ENCODE results near the gene CENPX.

CENPX gene

DNA sequence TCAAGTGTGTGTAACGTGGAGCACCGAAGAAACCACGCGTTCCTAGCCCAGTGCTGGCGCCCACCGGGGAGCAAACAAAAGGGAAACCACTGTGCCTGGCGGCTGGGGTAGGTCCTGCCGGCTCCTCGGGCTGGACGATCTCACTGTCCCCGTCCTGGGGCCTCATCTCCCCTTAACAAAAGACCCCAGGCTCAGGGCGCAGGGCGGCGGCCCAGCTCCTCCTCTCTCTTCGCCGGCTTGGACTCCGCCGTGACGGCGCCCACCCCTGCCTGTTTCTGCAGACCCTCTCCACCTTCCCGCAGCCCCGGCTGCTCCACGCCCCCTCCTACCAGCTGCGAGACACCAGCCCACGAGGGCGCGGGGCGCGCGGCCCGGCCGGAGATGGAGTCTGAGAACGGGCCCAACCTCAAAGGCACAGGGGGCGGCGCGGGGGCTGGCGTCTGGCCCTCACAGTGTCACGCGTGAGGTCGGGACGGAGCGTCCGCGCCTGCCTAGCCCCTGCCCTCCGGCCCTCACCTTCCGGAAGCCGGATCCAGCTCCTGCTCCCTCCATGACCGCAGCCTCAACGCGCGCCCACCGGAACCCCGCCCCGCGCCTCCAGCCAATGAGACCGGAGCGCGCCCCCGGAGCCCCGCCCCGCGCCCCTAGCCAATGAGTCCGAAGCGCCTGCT, at the start of gene CENPX:
Gene CENPX, minus strand, starts transcription at position 569 of the 671 bp plus-strand sequence. Its CDS starts 17 bp downstream, at position 552.
- no peak for DNase-seq

DNA sequence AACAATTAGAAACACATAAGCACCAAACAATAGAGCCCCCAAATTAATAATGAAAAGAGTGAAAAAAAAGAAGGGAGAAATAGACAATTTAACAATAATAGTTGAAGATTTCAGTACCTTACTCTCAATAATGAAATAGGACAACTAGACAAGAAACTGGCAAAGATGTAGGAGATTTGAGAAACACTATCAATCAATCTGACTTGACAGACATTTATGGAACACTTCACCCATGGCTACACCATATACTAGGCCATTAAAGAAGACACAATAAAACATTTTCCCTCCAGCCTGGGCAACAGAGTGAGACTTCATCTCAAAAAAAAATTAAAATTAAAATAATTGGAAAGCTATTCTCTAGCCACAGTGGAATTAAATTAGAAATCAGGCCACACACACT, 47.9 kb upstream of the CENPX start:
- no peak for DNase-seq

DNA sequence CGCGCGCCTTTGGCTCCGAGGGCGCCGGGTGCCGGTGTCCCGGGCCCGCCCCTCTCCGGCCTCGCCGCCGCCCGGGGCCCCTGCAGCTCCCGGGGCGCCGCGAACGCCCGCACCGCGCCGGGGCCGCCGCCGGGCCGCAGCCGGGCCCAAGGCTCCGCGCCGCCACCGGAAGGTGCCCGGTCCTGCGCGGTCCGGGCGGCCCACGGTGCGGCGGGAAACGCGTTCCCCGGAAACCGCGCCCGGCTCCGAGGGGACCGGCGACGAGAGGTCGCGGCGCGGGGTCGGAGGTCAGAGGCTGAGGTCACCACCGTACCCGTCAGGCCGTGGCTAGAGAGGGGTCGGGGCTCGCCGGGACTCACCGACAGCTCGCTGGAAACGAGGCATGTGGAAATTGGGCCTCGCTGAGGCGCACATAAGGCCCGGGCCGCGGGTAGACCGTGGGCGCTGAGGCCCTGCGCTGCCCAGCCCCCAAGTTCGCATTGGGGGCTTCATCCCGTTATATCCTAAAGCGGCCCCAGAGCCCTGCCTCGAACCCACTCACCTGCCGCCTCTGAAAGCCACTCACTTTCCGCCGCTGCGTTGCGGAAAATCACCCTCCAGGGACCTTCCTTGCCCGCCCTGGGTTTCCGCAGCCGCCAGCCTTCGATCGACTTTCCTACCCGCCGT, 43.1 kb upstream of the CENPX start, which contains the start of gene DUS1L:
Gene DUS1L, minus strand, starts transcription at position 167 of the 666 bp plus-strand sequence. CDS start 745 bp downstream, outside the sequence.
- DNase-seq = no peak

DNA sequence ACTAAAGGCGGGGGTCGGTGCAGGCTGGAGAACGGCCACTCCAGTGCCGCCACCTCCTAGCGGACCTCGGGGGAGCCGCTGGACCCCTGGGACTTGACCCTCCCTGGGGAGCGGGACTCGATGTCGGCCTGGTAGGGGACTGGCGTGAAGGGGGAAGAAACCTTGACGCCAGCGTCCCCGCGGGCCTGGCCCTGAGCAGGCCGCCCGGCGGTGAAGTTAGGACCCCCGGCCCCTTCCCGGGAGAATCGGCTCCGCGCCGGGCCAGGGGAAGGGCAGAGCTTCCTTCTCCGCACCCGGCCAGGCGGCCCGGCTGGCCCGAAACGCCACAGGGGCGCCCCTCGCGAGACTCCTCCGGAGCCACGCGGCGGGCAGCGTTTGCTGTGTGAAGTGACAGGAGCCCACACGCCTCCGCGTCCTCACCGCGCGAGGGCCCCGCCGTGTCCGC, 42.5 kb upstream of the CENPX start:
- no peak for DNase-seq

DNA sequence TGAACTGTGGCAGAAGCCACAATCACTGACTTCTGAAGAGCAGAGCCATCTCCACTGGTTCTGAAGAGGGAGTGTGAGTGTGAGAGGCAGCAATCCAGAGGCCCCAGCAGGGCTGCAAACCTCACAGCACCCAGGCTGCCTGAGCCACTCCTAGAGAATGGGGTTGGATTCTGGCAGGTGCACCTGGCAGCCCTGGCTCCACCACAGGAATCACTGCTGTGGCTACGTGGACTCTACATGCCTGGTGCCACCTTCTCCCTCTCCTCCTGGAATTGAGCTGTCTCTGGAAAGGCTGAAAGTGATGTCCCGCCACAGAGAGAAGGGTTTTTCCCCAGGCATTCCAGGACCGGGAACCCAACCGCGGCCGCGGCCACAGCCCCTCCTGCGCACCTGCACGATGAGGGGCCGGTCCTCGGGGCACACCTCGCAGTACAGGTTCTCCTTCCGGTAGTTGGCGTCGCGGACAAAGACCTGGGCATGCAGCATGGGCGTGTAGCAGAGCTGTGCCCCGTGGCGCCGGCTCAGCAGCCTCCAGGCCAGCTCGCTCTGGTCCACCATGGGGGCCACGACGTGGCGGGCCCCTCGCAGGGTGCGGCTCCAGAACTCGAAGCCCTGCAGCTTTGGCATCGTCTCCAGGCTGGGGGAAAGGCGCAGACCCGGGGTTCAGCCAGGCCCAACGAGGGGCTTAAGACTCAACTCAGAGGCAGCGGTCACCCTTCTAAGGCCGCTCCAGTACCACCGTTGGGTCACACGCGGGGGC, 41.9 kb upstream of the CENPX start:
- DNase-seq = no peak

DNA sequence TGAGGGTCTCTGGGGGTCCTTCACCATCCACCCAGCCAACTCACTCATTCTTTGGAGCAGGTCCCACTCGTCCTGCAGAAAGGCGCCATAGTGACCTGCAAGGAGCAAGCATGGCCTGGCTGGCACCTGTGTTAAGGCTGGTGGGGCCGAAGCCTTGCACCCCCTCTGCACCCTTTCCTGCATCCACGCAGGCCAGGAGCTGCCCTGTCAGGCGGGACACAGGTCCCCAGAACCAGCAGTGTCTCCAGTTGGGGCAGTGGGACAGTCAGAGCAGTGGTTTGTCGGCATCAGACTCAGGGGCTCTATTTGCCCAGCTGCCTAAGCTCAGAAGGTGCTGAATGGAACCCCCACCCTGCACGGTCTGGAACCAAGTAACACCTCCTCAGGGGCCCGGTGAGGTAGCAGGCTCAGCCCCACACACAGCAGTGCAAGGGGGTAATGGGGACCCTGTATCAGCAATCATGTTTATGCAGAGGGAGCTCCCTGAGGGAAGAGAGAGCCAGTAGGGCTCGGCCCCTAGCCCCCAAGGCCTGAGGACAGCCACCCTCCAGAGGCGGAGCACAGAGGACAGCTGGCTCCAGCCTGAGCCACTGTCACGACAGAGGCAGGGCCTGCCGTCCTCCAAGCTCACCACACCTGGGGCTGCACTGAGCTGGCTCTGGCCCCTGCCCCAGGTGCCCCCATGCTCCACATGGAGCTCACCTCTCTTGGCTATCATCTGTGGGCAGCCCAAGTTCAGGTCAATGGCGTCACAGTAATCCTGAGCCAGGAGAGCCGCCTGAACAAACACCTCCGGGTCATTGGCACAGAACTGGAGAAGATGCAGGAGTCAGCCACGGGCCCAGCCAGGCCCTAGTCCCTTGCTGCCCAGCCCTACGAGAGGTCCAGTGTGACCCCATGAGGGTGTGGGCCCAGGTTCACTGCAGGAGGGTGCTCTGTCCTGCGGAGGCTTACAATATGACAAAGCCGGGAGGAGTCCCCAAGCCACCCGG, 41.0 kb upstream of the CENPX start:
- no peak for DNase-seq

DNA sequence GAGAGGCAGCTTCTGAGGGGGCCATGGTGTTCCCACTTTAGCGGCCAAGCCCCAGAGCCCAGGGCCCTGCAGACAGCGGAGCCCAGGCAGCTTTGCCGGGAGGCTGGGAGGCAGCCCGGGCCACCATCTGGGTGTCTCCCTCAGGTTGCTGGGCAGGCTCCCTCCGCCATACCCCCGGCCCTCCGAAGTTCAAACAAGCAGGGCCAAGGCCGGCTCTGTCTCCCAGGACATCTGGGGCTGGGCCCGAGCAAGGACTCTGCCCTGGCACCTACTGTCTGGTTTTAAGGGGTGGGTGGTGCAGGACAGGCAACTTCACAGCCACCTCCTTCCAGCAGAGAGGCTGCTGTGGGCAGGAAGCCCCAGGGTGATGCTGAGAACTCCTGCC, 40.3 kb upstream of the CENPX start:
- no peak for DNase-seq

DNA sequence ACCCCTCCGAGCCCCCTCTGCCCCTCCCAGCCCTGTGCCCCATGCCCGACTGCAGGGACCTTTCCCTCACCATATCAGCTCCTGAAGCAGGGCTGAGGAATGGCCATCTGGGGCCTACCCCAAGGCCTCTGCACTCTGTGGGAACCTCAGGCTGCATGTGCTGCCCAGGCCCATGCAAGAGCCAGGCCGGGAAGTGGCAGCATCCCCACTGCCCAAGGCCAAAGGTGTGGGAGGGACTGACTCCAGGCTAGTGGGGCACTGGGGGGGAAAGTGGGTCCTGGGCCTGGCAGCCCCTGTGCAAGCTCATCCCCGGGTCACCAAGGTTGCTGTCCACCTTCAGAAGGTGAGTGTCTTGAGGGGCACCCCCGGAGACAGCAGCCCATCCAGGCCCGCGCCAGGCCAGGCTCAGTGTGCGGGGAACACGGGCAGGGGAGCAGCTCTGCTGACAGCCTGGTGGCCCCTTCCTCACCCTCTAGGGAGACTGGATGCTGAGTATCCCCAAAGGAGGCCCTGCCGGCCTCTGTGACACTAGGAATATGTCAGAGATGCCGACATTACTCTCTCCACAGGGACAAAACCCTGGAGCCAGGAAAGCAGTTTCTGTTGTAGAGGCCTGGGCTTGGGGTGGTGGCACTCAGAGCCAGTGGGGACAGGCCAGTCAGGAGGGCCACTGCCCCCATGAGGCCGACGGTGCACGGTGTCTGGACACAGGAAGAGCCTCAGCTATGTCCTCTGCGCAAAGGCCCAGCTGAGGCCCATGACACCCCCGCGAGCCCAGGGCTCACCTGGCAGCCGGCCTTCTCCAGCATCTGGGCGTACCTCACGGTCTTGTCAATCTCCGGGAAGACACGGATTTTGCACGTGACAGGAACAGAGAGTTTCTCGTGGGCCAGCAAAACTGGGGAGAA, 39.7 kb upstream of the CENPX start:
- no peak for DNase-seq

DNA sequence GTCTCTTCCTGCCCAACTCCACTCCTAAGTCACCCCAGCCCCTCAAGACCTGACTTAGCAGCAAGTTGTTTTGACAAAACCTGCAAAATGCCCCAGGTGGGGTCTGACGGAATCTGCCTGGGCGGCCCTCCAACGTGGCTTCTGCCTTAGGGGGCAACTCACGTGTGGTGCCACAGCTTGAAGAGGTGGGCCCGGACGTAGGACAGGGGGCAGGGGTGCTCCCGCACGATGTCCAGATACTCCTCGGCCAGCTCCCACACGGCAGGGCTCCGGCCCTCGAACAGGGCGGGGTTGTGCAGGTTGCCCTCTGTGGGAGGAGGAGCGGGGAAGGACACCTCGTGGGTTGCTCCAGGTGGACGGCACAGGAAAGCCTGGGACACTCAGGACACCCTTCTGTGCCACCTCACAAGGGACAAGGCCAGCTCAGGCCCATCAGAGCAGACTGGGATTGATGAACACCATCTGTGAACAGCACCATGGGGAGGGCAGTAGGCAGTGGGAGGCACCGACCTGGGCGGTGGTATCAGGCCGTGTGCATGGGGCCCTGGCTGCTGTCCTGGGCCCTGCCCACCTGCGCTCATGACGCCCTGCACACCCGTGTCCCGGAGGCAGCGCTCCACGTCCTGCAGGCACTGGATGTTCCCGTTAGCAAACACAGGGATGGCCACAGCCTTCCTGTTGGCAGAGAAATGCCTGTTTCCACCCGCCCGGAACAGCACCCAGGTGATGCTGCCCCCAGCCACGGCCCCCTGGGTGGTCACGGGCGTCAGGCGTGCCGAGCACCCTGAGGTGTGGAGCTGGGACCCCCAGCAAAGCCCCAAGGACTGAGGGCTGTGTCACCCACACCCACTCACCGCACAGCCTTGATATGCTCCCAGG, 38.6 kb upstream of the CENPX start:
- DNase-seq = no peak

DNA sequence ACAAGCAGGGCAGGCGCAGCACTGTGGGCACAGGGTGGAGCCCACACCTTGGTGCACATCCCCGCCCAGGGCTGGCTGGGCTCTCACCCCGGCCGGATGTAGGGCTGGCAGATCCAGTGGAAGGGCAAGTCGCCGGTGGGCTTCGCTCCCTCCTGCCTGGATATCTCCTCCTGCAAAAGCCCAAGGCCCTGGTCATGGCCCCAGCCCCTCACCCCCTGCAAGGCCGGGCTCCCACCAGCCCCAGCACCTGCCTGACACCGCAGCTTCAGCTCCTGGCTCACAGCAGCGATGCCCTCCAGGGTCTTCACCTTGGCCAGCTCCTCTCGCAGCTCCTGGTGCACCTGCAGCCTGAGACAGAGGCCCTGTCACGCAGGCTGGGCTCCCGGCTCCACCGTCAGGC, 37.9 kb upstream of the CENPX start:
- no peak for DNase-seq

DNA sequence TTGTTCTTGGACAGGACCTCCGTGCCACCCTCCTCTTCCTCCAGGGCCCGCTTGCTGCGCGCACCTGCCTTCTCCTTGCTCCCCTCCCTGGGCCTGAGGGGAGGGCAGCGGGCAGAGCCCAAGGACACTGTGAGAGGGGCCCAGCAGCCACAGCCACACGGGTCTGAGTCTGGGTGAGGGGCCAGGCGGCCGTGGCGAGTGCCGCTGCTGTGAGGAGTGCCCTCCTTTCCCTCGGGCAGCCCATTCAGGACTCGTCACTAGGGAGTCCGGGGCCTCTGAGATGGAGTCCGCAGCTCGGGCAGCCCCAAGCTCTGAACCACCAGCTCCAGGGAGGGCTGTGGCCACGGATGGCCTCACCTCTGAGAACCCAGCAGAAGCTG, 37.3 kb upstream of the CENPX start:
- no peak for DNase-seq

DNA sequence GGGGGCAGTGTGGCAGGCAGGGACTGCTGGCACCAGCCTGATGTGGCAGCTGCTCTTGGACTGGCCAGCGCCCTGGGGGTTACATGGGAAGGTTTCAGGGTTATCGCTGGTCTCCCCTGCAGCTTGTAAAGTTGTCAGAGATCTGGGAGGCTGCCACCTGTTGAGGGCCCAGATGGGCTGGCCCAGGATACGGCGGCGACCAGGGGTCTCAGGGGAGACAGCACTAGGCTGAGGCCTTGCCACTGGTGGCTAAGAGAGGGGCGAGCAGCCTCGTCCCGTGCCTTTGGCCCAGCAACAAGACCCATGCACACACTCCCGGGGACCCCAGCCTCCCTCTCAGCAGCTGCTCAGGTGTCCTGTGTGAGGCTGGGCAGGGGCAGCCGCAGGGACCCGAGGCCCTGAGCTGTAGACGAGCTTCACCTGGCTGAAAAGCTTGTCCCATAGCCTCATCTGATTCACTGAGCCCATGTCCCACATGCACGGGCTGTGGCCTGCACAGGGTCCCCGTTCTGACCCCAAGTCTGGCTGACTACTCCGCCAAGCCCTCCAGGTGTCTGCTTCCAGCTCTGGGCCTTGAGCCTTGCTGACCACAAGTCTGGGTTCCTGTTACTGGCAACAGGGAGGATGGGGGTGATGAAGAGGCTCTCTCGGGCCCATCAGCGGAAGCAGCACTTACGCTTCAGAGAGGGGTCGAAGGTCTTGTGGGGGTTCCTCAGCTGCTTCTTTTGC, 36.8 kb upstream of the CENPX start:
- no peak for DNase-seq

DNA sequence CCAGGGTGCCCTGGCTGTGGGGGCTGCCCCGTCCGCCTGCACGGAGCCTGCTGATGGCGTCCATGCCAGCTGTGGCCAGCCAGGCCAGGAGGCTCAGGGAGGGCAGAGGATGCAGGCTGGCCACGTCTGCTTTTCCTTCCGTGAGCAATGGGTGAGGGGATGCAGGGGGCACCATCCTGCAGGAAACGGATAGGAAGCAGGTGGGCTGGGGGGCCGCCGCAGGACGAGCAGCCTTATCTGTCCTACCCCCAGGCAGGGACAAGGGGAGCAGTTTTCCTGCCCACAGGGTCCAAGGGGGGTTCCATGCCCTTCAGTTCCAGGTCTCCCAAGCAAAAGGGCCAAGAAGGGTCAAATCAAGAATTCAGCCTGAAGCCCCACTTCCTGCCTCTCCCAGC, 36.2 kb upstream of the CENPX start:
- DNase-seq = no peak

DNA sequence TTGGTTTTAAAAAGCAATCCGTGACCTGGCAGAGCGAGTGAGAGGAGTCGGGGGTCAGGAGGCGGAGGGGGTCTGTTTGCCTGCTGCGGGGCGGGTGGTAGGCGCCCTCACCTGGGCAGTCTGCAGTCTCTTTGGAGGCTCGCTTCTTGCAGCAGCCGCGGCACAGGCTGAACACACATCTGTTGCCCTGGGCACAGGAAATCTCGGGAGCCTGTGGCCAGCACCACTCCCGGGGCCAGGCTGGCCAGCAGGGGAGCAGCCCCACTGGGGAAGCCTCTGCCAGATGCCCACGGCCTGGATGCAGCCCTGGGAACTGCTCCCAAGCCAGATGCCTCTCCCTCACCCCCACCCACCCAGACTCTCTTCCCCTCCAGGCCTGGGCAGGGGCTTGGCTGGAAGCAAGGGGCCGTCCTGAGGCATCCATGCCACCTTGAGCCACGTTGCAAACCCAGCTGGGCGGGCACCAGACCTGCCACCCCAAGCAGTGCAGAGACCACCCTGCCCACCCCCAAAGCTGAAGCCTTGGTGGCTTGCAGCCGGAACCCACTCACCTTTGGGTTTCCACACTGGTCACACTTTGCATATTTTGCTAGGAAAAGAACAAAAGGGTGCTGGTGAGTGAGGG, 35.7 kb upstream of the CENPX start:
- DNase-seq = no peak

DNA sequence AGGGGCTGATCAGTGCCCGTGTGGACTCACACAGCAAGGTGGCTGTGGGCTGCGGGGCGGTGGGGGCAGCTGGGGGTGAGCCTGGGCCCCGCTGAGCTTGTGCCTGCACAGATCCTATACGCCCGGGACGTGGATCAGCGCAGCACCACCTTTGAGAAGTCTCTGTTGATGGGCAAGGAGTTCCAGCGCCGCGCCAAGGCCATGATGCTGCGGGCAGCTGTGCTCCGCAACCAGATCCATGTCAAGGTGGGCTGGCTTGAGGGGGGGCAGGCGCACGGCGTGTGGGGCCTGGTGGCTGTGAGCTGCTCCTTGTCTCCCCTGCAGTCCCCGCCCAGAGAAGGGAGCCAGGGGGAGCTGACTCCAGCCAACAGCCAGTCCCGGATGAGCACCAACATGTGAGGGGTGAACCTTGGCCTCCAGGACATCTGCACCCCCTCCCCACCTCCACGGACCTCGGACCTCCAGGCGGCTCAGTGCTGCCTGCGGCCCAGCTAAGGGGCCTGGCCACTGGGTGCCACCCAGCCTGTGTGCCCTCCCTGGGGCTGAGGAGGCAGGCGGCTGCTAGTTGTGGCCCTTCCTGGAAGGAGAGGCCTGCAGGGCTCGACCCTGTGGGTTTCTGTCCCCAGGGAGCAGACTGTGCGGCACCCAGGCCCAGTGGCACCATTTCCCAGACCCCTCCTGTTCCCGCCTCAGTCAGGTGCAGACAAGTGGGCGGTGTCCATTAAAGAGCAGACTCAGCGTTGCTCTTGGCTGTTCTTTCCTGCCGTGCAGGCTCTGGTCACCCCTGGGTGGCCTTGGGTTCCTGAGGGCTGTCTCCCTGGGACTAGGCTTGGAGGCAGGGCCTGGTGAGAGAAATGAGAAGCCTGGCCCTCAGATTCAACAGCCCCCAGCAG, 34.3 kb upstream of the CENPX start:
- DNase-seq = no peak

DNA sequence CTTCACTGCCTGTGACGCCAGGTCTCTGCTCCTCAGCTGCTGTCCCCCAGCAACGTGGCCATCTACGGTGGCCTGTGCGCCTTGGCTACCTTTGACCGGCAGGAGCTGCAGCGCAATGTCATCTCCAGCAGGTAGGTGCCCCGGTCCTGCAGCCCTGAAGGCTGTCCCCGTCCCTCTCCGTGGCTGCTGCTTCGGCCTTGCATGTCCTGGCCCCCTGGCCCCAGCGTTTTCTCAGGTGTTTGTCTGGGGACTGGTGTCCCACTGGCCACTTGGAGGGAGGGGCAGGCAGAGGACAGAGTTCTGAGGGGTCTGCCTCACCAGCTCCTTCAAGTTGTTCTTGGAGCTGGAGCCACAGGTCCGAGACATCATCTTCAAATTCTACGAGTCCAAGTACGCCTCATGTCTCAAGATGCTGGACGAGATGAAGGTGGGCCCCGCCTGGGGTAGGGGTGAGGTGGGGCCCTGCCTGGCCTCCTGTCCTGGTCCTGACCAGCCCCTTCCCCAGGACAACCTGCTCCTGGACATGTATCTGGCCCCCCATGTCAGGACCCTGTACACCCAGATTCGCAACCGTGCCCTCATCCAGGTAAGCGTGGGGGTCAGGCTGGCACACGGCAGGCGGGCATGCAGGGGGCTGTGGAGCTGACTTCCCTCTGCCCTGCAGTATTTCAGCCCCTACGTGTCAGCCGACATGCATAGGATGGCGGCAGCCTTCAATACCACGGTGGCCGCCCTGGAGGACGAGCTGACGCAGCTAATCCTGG, 33.5 kb upstream of the CENPX start:
- no peak for DNase-seq

Measured in cerebellar nuclear complex (tissue), 1 donor.